A549 (cell line): Measurements from ENCODE around the gene LIMS1. TPM values are rescaled to one million over a fixed set of nuclear protein-coding genes. Genes with fewer than 3 reads are reported as not detected.

ENCODE experiments used
- ATAC-seq, 2 experiments: fragments of 200-7000 bp in 1 of 2; fragments of >200 bp in 1 of 2; cut with Nextera tagmentation in 1 of 2; cut with Tn5 transposase in 1 of 2; 3 replicates each; pipeline versions ENCODE4 v1.8.0 to v1.9.1; 2018 to 2020; ENCODE audit warnings: mild to moderate bottlenecking in 1 of 2, moderate library complexity in 1 of 2
- CTCF ChIA-PET: fragments of 300-600 bp; sonication (Branson Sonifier 250); formaldehyde crosslinking; extraction: SDS; loops from one replicate; lab custom pipeline; 2021; ENCODE audit warnings: antibody characterized with exemption, inconsistent platforms; lab: Yijun Ruan, JAX
- POLR2A ChIA-PET: fragments of 350-600 bp; formaldehyde crosslinking; extraction: SDS; loops from one replicate; lab custom pipeline; 2021; ENCODE audit warnings: antibody characterized with exemption, inconsistent platforms; lab: Yijun Ruan, JAX
- DNase-seq, 2 experiments: peaks; one replicate each; pipeline versions ENCODE4 v3.0.0 to v3.0.0-alpha.2; 2011 to 2016; ENCODE audit warnings: low read depth in 1 of 2, low spot score in 1 of 2
- FAIRE-seq: peaks from 2 replicates; lab custom pipeline; 2011; peaks lifted over from hg19 to GRCh38; lab: Jason Lieb, UNC
- H3K27ac ChIP-seq, 2 experiments: fragments of >200 bp; sonication (Bioruptor Twin); formaldehyde crosslinking; 3 replicates each; pipeline ENCODE4 v1.5.1; 2016 to 2017
- H3K4me1 ChIP-seq: fragments of >200 bp; sonication (Bioruptor Twin); formaldehyde crosslinking; 3 replicates; pipeline ENCODE4 v1.6.1; 2016
- H3K4me2 ChIP-seq: fragments of >200 bp; sonication (Bioruptor Twin); formaldehyde crosslinking; 3 replicates; pipeline ENCODE4 v1.6.1; 2016
- H3K4me3 ChIP-seq: fragments of >200 bp; sonication (Bioruptor Twin); formaldehyde crosslinking; 3 replicates; pipeline ENCODE4 v1.5.1; 2016
- H3K9me3 ChIP-seq: fragments of >200 bp; sonication (Bioruptor Twin); formaldehyde crosslinking; 3 replicates; pipeline ENCODE4 v1.6.1; 2016
- ATOH8 ChIP-seq: fragments of 250-450 bp; sonication (Bioruptor Pico); IDR thresholded peaks from 2 replicates; pipeline ENCODE4 v1.5.0; 2020; ENCODE audit warnings: low read depth, mild to moderate bottlenecking, moderate library complexity
- CEBPB ChIP-seq, 2 experiments: fragments of >200 bp in 1 of 2; sonication (Bioruptor Twin) in 1 of 2; formaldehyde crosslinking in 1 of 2; IDR thresholded peaks; 2 replicates each; pipeline ENCODE4 v1.6.1; 2012 to 2016
- CHD2 ChIP-seq: fragments of 150-350 bp; IDR thresholded peaks from 2 replicates; pipeline ENCODE4 v1.6.1; 2014; ENCODE audit warnings: low read length; ENCODE audit not compliant: partially characterized antibody
- E2F6 ChIP-seq: IDR thresholded peaks from 2 replicates; pipeline ENCODE4 v1.6.1; 2012; ENCODE audit warnings: low read depth, borderline replicate concordance
- FOSL2 ChIP-seq, 2 experiments: fragments of 450-650 bp in 1 of 2; fragments of >200 bp in 1 of 2; sonication (Bioruptor Twin) in 1 of 2; formaldehyde crosslinking; IDR thresholded peaks; 2 replicates each; pipeline versions ENCODE4 v1.5.0 to v1.6.1; 2016 to 2020; ENCODE audit warnings: mild to moderate bottlenecking in 1 of 2, moderate library complexity in 1 of 2
- HES2 ChIP-seq: fragments of >200 bp; sonication (Bioruptor Twin); formaldehyde crosslinking; IDR thresholded peaks from 2 replicates; pipeline ENCODE4 v1.6.1; 2016
- JUNB ChIP-seq: fragments of >200 bp; sonication (Bioruptor Twin); formaldehyde crosslinking; IDR thresholded peaks from 2 replicates; pipeline ENCODE4 v1.6.1; 2016
- KDM1A ChIP-seq: fragments of 200-600 bp; sonication (generic); IDR thresholded peaks from 2 replicates; pipeline ENCODE4 v1.6.1; 2016; ENCODE audit warnings: low read depth, mild to moderate bottlenecking
- MAFK ChIP-seq: fragments of 450-650 bp; IDR thresholded peaks from 2 replicates; pipeline ENCODE4 v1.6.1; 2014; ENCODE audit not compliant: partially characterized antibody
- NFE2L2 ChIP-seq: fragments of 150-350 bp; conservative IDR thresholded peaks from 2 replicates; pipeline ENCODE4 v1.6.1; 2014; ENCODE audit warnings: low read length
- NPAS2 ChIP-seq: fragments of 250-450 bp; sonication (Bioruptor Pico); IDR thresholded peaks from 2 replicates; pipeline ENCODE4 v1.8.0; 2022; ENCODE audit warnings: mild to moderate bottlenecking, moderate library complexity, borderline replicate concordance
- NR3C1 ChIP-seq: fragments of >200 bp; sonication (Bioruptor Twin); formaldehyde crosslinking; IDR thresholded peaks from 3 replicates; pipeline ENCODE4 v1.6.1; 2017
- PHF8 ChIP-seq: fragments of 200-600 bp; sonication (generic); IDR thresholded peaks from 2 replicates; pipeline ENCODE4 v1.6.1; 2016; ENCODE audit warnings: low read depth, mild to moderate bottlenecking, antibody characterized with exemption, moderate library complexity, borderline replicate concordance
- POLR2AphosphoS2 ChIP-seq: conservative IDR thresholded peaks from 2 replicates; pipeline ENCODE4 v1.6.1; 2012; ENCODE audit warnings: low read length, improper control_type of control experiment, inconsistent platforms
- RCOR1 ChIP-seq: fragments of 150-350 bp; IDR thresholded peaks from 2 replicates; pipeline ENCODE4 v1.6.1; 2014; ENCODE audit warnings: antibody characterized with exemption, low read length, low read depth
- RNF2 ChIP-seq: fragments of 200-600 bp; sonication (generic); IDR thresholded peaks from 2 replicates; pipeline ENCODE4 v1.6.1; 2016; ENCODE audit warnings: low read depth, mild to moderate bottlenecking, antibody characterized with exemption, moderate library complexity, borderline replicate concordance
- TP53 ChIP-seq: fragments of 250-450 bp; sonication (Bioruptor Pico); IDR thresholded peaks from 2 replicates; pipeline ENCODE4 v1.5.0; 2021; ENCODE audit warnings: mild to moderate bottlenecking, moderate library complexity
- ZNF302 ChIP-seq: fragments of 250-450 bp; sonication (Bioruptor Pico); IDR thresholded peaks from 2 replicates; pipeline ENCODE4 v1.9.0; 2021; ENCODE audit warnings: inconsistent platforms, mild to moderate bottlenecking, moderate library complexity
- ZSCAN20 ChIP-seq: fragments of 250-450 bp; sonication (Bioruptor Pico); IDR thresholded peaks from 2 replicates; pipeline ENCODE4 v1.8.0; 2022; ENCODE audit warnings: mild to moderate bottlenecking, moderate library complexity
- WGBS: methylation state at CpG from one replicate; pipeline ENCODE4 v1.1.6; 2017; ENCODE audit errors: missing lambda C conversion rate; 5-methylcytosine and 5-hydroxymethylcytosine counted together
- polyA plus RNA-seq, 4 experiments: library from polyadenylated mRNA; depleted of rRNA in 3 of 4; stranded (reverse); fragments of >200 nt; fragmentation: RNase III in 1 of 4; extraction: RNeasy Plus Mini Kit Qiagen cat#74134 plus additional on column Dnase treatment in 1 of 4; gene quantifications; 2 replicates in 3 of 4; 3 replicates in 1 of 4; pipeline ENCODE4 v1.2.3, GENCODE V29; 2011 to 2017

The LIMS1 gene
- polyA plus RNA-seq, 2 of the 4 experiments (the other 2 are of a cell fraction): 40.0 to 94.1 TPM

- ATAC-seq: peak in 1 of 2 experiments; percentile 56; a peak in 3 of 6 replicates
- CTCF ChIA-PET: interaction anchor here (1.4 kb wide), 1 partner anchor 24 kb away, joined by 5 read pairs; no protein-coding TSS in a partner anchor
- TF ChIP-seq NR3C1: no peak
- TF ChIP-seq RNF2: no peak
- TF ChIP-seq ZSCAN20 (CRISPR knock-in tag): no peak
- TF ChIP-seq NFE2L2: no peak
- no peak for TF ChIP-seq NPAS2
- Histone ChIP-seq H3K4me3 (no peak overlapping the region), H3K4me2 (no peak overlapping the region), H3K9me3 (no peaks in the 10 kb centered on the region), H3K4me1 (0 out of 3 replicates have a peak, but pooled peaks cover 3% of the 10 kb centered on the region), H3K27ac (no peak overlapping the region)
- DNase-seq: no peak
- POLR2A ChIA-PET: no interaction called here
- WGBS: 86% methylated on average over 6 of the region's 6 CpGs
- FAIRE-seq: no peak
Measured at GRCh38 chr2:108560241-108560811, 26.1 kb downstream of the LIMS1 start.

- POLR2A ChIA-PET: no interaction called here
- DNase-seq (no peak), ATAC-seq (no peak), FAIRE-seq (no peak)
- Histone ChIP-seq H3K9me3 (no peaks in the 10 kb centered on the region), H3K4me1 (0 out of 3 replicates have a peak, but pooled peaks cover 3% of the 10 kb centered on the region), H3K4me2 (no peak overlapping the region), H3K4me3 (no peak overlapping the region), H3K27ac (no peak overlapping the region)
- TF ChIP-seq HES2 (no peak), NPAS2 (no peak), POLR2AphosphoS2 (no peak), RCOR1 (no peak), E2F6 (no peak), KDM1A (no peak), CEBPB (IDR thresholded peaks at IDR 0.05) (no peak), ZNF302 (CRISPR knock-in tag) (no peak), TP53 (CRISPR knock-in tag) (no peak), ATOH8 (no peak), JUNB (no peak)
- CTCF ChIA-PET: interaction anchor here (1.4 kb wide), 1 partner anchor 23 kb away, joined by 5 read pairs; no protein-coding TSS in a partner anchor
- WGBS: 60% methylated on average over 1 of the region's 1 CpG
Measured at GRCh38 chr2:108560895-108561530, 26.7 kb downstream of the LIMS1 start.

- WGBS: 95% methylated on average over 2 of the region's 2 CpGs
- TF ChIP-seq MAFK: peak; percentile 65
- no peak for TF ChIP-seq PHF8
- ATAC-seq (no peak), FAIRE-seq (no peak), DNase-seq (no peak)
- ChIA-PET POLR2A (no interaction called here), CTCF (interaction anchor here (0.7 to 1.3 kb wide), 2 partner anchors 9 to 22 kb away, joined by 3 read pairs; no protein-coding TSS in a partner anchor)
- H3K4me3 ChIP-seq: no peak overlapping the region
- no peak overlapping the region for H3K27ac ChIP-seq
- no peaks in the 10 kb centered on the region for H3K9me3 ChIP-seq
- H3K4me1 ChIP-seq: 0 out of 3 replicates have a peak, but pooled peaks cover 3% of the 10 kb centered on the region
- H3K4me2 ChIP-seq: no peak overlapping the region
Measured at GRCh38 chr2:108562274-108562673, 28.0 kb downstream of the LIMS1 start.

GRCh38 chr2:108564510-108564909 is 30.2 kb downstream of the LIMS1 start:
- H3K4me3 ChIP-seq: no peak overlapping the region
- H3K27ac ChIP-seq: no peak overlapping the region
- no peak overlapping the region for H3K4me2 ChIP-seq
- ATAC-seq: no peak; a peak in 1 of 6 replicates
- TF ChIP-seq CHD2 (no peak), RCOR1 (no peak), CEBPB (IDR thresholded peaks at IDR 0.05) (no peak), FOSL2 (IDR thresholded peaks at IDR 0.05) (no peak), FOSL2 (CRISPR knock-in tag; IDR thresholded peaks at IDR 0.05) (no peak)
- POLR2A ChIA-PET: interaction anchor here (1.4 kb wide), 1 partner anchor 29 kb away, joined by 3 read pairs; no protein-coding TSS in a partner anchor
- no peaks in the 10 kb centered on the region for H3K9me3 ChIP-seq
- CTCF ChIA-PET: interaction anchor here (0.6 to 1.2 kb wide), 2 partner anchors 12 to 72 kb away, joined by 3 read pairs; no protein-coding TSS in a partner anchor
- no peak for FAIRE-seq
- 0 out of 3 replicates have a peak, but pooled peaks cover 3% of the 10 kb centered on the region for H3K4me1 ChIP-seq
- WGBS: 83% methylated on average over 6 of the region's 6 CpGs
- DNase-seq: no peak
